ENCODE results near the gene PPIP5K2.

DNA sequence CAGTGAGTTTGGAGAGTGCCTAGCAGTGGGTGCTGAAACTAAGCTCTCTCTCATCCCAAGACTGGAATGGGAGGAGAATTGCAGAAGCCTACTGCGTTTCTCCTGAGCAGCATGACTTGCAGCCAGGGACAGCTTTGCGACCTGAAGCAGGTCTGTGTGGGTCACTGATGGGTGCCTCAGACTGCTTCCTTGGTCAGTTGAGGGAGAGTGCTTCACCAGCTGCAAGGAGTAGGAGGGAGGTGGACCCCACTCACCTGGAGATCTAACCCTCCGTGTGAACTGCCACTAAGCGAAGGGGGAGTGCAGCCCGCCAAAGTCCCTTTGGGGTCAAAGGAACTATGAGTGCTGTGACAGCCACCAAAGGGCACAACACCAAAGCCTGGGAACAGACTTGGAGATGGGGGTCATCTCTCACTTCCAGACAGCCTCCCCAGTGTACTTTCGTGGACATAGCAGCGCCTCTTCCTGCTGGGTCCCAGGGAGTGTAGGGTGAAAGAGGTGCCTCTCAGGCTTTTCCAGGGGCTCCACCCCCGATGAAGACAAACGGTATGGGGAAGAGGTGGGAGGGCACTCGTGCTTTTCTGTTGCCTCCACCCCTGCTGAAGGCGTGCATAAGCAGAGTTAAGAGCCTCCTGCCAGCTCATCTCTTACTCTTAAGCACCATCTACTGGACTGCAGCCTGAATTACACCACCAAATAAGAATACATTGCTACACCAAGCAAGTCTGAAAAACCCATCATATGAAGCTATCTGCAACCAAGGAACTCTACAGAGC is 104.2 kb downstream of the PPIP5K2 start:
- no peak for TF ChIP-seq EP300 (IDR thresholded peaks at IDR 0.05)
- TF ChIP-seq, protein P1, sequence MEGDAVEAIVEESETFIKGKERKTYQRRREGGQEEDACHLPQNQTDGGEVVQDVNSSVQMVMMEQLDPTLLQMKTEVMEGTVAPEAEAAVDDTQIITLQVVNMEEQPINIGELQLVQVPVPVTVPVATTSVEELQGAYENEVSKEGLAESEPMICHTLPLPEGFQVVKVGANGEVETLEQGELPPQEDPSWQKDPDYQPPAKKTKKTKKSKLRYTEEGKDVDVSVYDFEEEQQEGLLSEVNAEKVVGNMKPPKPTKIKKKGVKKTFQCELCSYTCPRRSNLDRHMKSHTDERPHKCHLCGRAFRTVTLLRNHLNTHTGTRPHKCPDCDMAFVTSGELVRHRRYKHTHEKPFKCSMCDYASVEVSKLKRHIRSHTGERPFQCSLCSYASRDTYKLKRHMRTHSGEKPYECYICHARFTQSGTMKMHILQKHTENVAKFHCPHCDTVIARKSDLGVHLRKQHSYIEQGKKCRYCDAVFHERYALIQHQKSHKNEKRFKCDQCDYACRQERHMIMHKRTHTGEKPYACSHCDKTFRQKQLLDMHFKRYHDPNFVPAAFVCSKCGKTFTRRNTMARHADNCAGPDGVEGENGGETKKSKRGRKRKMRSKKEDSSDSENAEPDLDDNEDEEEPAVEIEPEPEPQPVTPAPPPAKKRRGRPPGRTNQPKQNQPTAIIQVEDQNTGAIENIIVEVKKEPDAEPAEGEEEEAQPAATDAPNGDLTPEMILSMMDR (IDR thresholded peaks at IDR 0.05), result peak in 1 of 3 donors; percentile 24
- TF ChIP-seq POLR2A (IDR thresholded peaks at IDR 0.05), result no peak
